Right kidney (tissue), 9 donors: ENCODE measurements around the gene TCF3.
"Not testable (repeated sequence)": the region's sequence is repeated elsewhere in the genome, so short reads cannot be mapped to it uniquely, and the experiment has no call there.

Experiments
- DNase-seq: peaks from one replicate; pipeline ENCODE4 v3.0.0-alpha.2; 2016
- long read RNA-seq, 8 donors: transcript quantifications; one replicate each; lab custom pipeline, GENCODE V29; 2026

The TCF3 gene
- long read RNA-seq, donor 1, transcript TCF3-210 (9 exons, 986 nt), result major isoform, 10 of 10 reads
- long read RNA-seq, donor 1, partial matches to known transcripts, result 0 of 10 reads
- long read RNA-seq, donor 1, other reads (novel, unspliced or antisense), result 0 of 10 reads
- long read RNA-seq, donor 2, full-length matches to known transcripts, result 8 of 16 reads
- long read RNA-seq, donor 2, partial matches to known transcripts, result 8 of 16 reads
- long read RNA-seq, donor 2, other reads (novel, unspliced or antisense), result 0 of 16 reads
- long read RNA-seq, donor 3, partial matches to known transcripts, result 0 of 4 reads
- long read RNA-seq, donor 3, other reads (novel, unspliced or antisense), result 0 of 4 reads
- long read RNA-seq, donor 4, full-length matches to known transcripts, result 13 of 30 reads
- long read RNA-seq, donor 4, partial matches to known transcripts, result 17 of 30 reads
- long read RNA-seq, donor 4, other reads (novel, unspliced or antisense), result 0 of 30 reads
- long read RNA-seq, donor 5, full-length matches to known transcripts, result 12 of 17 reads
- long read RNA-seq, donor 5, partial matches to known transcripts, result 5 of 17 reads
- long read RNA-seq, donor 5, other reads (novel, unspliced or antisense), result 0 of 17 reads
- long read RNA-seq, donor 6, full-length matches to known transcripts, result 15 of 32 reads
- long read RNA-seq, donor 6, partial matches to known transcripts, result 17 of 32 reads
- long read RNA-seq, donor 6, other reads (novel, unspliced or antisense), result 0 of 32 reads
- long read RNA-seq, donor 7, result 0 reads
- long read RNA-seq, donor 8, transcript TCF3-210 (9 exons, 986 nt), result major isoform, 12 of 12 reads
- long read RNA-seq, donor 8, partial matches to known transcripts, result 0 of 12 reads
- long read RNA-seq, donor 8, other reads (novel, unspliced or antisense), result 0 of 12 reads

DNA sequence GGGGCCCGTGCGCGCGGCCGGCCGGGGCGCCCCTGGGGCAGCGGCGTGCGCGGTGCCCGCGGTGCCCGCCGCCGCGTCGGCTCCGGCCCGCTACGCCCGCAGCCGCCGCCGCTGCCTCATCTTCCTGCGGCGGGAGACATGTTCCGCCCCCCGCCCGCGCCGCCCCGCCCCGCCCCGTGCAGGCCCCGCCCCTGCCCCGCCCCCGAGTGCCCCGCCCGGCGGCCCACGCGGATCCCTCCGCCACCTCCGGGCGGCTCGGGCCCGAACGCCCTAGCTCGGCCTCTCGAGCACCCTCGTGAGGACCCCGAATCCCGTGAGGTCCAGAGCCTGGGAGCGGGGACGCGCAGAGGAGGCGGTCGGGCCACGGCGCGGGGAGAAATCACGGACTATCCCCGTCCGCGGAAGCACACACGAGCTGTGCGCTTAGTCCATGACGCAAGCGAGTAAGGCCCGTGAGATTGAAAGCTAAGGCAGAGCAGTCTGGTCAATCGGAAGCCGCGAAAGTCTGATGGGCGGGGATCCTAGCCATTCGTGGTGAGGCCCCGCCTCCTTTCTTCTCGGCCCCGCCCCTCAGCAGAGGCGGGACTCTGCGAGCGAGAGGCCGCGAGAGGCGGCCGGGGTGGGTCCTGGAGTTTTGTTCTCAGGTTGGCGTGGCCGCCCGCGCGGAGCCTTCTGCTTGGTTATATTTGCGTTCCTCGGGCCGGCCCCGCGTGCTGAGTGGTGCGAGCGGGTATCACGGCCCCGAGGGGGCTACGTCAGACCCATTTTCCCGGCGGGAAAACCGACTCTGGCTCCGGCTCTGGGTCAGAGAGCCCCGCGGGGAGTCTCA is at the start of gene TCF3:
TCF3 (minus strand) TSS at position 145 of the 829 bp plus-strand sequence. CDS start 2,367 bp downstream, outside the sequence.
- DNase-seq, result peak; percentile 100

DNA sequence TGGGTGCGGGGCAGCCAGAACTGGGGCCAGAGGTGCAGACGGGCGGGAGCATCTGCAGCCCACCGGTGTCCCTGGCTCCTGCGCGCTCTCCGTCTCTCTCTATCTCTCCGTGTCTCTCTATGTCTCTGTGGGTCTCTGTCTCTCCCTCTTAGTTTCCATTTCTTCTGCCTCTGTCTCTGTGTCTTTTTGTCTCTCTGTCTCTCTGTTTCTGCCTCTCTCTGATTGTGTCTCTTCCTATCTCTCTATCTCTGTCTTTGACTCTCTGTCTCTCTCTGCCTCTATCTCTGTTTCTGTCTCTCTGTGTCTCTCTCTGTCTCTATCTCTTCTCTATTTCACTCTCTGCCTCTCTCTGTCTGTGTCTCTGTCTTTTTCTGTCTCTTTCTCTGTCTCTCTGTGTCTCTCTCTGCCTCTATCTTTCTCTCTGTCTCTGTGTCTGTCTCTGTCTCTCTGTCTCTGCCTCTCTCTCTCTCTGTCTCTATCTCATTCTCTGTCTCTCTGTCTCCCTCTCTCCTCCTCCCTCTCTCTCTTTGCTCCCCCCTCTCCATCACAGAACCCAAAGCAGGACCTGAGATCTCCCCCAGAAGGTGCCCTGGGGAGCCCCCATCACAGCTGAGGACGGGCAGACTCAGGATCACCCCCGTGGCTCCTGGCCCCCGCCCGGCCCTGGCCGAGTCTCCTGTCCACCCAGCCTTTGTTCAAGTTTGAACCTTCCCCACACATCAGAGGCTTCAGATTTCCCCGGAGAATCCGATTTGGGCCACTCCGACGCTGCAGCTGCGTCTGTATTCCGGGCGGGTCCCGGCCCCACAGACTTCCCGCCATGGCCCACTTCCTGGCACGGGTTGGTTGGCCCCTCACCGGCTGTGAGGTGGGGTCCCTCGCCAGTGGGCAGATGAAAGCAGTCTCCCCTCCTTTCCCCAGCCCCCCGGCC is 48.6 kb upstream of the TCF3 start:
- no peak for DNase-seq

DNA sequence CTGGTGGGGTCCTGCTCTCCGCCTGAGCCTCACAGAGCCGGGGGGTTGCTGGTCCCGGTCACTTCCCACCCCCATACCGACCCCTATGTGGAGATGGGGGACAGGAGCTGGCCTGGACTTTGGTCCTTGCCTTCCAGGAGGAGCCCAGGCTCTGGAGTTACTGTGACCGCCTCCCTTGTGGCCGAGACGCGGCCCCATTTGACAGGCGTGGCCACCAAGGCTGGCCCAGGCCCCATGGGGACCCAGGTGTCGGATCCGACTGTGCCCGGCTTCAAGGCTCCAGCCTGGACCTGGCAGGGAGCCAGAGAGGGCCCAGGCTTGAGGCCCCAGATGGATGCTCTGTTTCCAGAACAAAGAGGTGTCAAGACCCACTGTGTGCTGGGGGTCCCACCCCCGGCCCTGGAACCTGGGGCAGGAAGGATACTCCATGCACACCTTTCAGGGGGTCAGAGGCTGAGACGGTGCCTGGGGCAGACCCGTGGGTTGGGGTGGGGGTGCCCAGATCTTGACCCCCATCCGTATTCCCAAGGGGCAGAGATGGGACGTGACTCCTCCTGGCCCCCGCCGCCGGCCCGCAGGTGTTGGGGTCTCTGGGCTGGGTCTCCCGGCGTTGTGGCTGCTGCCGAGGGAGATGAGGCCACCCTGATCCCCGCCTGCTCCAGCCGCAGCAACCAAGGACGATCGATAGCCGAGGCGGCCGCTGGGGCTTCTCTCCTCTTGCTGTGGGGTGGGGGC is 47.8 kb upstream of the TCF3 start:
- DNase-seq, result no peak

DNA sequence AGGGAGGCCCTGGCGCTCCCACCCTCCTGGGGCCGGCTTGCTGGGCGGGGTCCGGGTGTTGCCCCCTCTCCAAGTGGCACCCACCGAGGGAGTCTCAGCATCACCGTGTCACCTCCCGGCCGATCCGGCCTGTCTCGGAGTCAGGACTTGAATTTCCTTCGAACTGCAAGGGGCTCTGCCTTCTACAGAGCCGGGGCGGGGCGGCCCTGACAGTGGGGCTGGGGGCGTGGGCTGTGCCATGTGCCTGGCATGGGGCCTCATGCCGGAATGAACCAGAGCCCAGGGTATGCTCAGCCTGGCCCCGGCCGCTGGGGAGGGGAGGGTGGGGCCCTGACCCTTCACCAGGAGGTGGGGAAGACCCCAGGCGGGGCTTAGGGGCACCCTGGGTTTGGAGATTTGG is 47.0 kb upstream of the TCF3 start:
- no peak for DNase-seq

DNA sequence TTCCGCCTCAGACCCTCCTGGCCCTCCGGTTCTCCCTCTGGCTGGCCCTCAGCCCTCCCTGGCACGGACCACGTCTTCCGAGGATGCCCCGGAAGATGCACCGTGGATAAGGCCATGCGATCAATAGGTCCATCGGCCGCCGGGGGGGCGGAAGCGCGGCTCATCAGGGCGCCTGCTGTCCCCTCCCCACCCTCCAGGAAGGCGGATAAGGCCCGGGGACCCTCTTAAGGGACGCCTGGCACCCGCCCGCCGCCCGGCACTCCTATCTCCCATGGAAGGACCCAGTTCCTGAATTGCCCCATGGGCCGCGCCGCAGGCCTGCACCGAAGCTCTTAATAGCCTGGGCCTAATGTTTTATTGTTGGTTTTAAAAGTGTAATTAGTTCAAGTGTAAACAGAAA is 46.2 kb upstream of the TCF3 start:
- no peak for DNase-seq

DNA sequence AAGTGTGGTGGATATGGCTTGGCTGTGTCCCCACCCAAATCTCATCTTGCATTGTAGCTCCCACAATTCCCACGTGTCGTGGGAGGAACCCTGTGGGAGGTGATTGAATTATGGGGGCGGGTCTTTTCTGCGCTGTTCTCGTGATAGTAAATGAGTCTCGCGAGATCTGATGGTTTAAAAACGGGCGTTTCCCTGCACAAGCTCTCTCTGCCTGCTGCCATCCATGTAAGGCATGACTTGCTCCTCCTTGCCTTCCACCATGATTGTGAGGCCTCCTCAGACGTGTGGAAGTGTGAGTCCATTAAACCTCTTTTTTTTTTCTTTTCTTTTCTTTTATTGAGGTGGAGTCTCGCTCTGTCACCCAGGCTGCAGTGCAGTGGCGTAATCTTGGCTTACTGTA is 43.1 kb upstream of the TCF3 start:
- DNase-seq, result not testable (repeated sequence)

DNA sequence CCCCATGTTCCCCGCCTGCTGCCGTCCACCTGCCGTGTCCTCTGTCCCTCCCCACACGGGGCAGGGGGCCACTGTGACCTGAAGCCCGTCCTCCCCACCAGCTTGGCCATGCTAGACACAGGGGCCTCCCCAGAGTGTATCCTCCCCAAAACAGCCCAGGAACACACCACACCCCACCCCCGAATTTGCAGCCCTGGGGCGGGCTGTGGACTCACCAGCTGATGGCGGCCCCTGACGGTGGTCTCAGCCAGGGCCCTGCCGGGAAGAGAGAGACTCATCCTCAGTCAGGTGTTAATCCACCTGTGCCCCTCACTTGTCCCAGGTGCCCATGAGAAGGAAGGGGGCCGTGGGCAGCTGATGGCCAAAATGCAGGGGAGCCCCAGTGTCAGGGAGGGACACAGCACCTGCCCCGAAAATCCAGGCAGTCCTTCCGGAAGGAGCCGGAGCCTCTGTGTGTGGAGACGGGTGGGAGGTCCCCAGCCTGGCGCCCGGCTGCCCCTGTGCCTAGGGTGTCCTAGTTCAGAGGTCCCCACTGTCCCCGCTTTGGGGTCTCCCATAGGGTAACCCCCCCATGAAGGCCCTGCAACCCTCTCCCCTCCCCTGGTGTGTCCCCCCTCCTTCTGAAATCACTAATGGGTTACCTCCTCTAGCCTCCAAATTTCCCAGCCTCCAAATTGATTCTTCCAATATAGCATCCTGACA is 39.3 kb upstream of the TCF3 start:
- DNase-seq, result no peak

DNA sequence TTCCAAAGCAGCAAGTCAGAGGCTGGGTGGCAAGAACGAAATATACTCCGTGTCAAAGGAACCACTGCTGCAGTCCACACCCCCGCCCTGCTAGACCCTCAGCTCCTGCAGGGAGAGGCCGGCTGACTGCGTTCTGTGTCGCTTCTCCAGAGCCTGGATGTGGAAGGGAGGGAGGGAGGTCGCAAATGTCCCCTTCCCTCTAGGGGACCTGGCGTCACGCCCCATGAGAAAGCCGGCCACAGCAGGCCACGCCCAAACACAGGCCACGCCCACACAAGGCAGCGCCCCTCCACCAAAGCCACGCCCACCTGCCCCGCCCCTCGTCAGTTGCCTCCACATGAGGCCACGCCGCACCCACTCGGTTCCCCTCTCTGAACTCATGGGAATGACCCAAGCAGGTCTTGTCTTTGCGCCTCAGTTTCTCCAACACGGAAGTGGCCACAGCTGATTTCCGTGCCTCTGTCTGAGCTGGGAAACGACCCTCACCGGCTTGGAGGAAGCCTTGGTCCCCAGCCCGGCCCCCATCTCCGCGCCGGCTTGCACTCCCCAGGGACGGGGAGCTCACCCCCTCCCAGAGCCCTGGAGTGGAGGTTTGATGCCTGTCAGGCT is 38.4 kb upstream of the TCF3 start:
- DNase-seq, result no peak

DNA sequence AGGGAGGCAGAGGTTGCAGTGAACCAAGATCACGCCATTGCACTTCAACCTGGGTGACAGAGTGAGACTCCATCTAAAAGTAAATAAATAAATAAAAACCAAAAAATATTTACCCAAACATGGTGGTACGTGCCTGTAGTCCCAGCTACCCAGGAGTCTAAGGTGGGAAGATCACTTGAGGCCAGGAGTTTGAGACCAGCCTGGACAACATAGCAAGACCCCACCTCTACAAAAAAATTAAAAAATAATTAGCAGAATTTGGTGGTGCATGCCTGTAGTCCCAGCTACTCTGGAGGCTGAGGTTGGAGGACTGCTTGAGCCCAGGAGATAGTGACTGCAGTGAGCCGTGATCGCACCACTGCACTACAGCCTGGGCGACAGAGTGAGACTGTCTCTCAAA is 33.4 kb upstream of the TCF3 start:
- not testable (repeated sequence) for DNase-seq

DNA sequence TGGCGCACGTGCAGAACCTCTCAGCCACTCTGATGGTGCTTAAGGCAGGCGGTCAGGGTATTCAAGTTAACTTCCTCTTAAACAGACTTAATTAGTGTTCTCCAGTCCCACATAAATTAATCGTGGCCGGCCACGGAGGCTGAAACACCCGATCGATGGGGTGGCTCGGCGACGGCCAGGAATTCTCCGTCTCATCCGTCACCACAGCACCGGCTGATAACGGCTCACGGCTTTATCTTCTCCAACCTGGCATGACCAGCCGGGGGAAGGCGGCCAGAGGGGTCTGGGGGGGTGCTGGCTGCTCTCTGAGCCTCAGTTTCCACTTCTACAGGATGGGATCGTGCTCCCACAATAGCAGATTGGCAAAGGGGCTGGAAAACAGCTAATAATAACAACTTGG is 32.6 kb upstream of the TCF3 start:
- no peak for DNase-seq

DNA sequence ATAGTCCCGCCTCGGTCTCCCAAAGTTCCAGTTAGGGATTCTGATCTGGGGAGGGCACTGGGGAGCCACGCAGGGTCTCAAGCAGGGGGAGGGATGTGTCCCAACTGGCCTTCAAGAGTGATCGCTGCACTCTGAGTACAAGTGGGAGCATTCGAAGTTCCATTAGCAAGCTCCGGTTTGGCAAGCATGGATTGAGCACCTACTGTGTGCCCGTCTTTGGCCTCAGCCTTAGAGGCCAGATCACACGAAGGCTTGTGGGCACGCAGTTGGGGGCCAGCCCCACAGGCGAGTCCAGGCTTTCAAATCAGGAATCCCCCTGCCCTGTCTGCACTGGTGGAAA is 32.1 kb upstream of the TCF3 start:
- no peak for DNase-seq

DNA sequence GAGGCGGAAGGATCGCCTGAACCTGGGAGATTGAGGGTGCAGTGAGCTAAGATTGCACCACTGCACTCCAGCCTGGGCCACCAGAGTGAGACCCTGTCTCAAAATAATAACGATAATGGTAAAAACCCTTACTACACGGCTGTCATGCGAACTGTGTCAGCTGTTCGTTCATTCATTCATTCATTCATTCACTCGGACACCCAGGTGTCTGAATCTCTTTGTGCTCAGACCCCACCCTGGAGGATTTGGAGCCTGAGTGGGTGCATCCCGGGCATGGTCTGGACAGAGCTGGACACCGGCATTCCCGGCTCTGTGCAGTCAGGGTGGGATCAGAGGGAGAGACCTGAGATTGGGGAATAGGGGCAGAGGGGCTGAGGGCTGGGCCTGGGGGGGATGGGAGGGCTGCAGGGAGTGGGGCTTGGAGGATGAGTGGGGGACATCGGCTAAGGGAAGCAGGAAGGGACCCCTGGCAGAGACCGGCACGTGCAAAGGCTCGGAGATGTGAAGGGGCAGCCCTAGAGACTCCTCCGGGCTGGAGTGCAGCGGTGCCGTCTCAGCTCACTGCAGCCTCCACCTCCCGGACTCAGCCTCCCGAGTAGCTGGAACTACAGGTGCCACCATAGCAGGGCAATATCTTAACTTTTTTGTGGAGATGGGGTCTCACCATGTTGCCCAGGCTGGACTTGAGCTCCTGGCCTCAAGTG is 31.6 kb upstream of the TCF3 start:
- no peak for DNase-seq

DNA sequence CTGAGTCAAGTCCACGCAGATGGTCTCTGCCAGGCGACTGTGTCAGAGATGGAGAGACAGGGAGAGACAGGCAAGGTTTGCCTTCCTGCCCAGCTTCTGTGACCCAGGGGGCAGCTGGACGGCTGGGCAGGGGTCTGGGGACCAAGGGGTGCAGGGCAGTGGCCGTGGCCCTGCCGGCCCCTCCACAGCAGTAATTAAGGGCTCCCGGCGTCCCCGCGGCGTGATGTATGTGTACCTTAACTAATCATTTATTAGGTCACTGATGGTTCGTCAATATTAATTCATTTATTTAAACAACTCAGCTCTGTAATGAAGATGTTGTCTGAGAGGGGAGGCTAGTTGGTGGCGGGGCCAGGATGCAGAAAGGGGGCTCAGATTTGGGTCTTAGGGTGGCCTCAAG is 28.6 kb upstream of the TCF3 start:
- no peak for DNase-seq

DNA sequence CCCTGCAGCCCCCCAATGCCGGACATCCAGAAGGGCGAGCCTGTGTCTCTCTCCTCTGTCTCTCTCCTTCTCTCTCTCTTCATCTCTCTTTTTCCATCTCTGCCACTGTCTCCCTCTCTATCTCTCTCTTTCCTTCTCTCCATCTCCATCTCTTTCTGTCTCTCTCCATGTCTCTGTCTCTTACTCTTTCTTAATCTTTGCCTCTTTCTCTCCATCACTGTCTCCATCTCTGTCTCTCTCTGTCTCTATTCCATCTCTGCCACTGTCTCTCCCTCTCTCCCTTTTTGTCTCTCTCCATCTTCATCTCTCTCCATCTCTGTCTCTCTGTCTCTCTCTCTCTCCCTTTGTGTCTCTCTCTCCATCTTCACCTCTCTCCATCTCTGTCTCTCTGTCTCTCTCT is 25.7 kb upstream of the TCF3 start:
- DNase-seq, result no peak

DNA sequence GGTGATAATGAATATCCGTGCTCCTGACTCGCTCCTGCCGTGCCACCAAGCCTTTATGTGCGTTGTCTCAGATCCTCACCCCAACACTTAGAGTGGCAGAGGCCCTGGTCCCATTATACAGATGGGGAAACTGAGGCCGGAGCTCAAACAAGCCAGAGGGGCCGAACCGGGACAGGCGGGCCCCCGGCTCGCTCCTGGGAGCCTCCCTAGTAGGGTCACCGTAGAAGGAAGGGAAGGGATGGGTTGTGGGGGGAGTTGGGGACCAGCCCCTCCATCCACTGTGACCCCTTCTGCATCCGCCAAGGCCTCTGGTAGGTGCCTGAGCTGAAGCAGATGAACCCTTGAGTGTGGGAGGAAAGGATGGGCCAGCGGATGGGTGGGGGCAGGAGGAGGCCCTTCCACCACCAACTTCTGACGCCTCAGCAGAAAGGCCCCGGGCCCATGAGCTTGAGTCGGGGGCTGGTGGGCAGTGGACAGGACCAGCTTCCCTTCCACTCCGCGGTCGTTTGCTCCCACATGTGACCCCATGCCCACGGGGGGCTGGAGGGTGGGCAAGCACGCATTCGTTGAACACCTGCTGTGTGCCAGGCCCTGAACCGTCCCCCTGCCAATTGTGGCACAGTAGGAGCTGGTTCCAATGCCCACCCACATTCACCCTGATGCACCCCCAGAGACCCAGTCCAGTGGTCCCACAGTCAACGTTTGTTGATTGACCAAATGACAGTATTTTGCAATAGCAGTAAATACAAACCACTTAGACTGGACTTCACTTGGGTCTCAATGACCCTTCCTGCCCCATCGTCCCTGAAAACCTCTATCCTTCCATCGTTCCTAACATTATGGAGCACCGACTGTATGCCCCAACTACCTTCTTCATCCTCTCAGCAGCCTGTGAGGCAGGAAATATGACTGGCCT is 24.2 kb upstream of the TCF3 start:
- DNase-seq, result no peak

DNA sequence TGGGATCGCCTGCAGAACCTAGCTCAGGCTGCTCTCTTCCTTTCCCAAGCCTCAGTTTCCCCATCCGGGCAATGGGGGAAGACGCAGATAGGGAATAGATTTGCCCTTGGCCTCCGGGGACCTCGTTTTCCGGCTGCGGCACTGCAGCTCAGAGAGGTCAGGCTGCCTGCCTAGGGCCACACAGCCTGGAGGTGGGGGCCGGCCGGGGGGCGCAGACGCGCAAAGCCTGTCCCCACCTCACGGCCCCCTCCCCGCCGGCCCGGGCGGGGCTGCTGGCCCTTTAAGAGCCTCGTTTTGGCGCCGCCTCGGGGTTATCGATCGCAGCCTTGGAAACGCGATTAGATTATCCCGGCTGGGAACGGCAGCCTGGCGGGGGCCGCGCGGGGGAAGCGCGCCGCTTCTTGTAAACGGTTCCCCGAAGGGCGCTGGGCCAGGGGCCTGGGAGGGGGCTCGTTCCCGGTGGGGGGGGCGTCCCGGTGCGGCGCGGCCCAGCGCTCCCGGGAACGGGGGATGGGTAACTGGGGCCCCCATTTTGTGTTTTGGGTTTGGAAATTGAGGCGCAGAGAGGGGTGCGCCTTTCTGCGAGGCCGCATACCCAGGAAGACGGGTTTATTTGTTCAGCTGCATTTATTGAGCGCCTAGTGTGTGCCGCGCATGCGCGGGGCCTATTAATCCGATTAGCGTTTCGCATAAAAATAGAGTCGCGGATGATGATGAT is 23.4 kb upstream of the TCF3 start:
- no peak for DNase-seq

DNA sequence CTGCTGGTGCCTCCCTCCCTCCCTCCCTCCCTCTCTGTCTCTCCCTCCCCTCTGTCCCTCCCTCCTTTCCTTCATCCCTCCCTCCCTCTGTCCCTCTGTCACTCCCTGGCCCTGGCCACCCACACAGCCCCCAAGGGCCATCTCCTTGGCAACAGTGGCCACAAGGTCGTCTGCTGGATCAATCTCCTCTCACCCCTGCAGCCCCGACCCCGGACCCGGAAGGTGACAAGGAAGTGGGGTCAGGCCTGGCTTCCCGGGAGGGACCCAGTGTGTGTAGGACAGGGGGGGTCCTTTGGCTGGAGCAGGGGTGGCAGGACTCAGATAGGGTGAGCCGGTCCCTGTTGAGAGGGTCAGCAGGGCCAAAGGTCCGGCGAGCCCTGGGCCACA is 21.9 kb upstream of the TCF3 start:
- DNase-seq, result no peak
